B cell (primary cell): ENCODE data around the gene NFE2L1.

Experiments
- EZH2 ChIP-seq: IDR thresholded peaks from 2 replicates; pipeline ENCODE4 v1.6.1; 2012; ENCODE audit warnings: borderline replicate concordance, low read depth, mild to moderate bottlenecking, moderate library complexity, low read length; ENCODE audit not compliant: insufficient read depth, poor library complexity, severe bottlenecking
- TF ChIP-seq, protein P1 (sequence below): fragments of 200-600 bp; IDR thresholded peaks from one replicate; pipeline ENCODE4 v1.8.0; 2022; ENCODE audit warnings: antibody characterized with exemption, mild to moderate bottlenecking

GRCh38 chr17:48071654-48072053 lies 23.5 kb downstream of the NFE2L1 start:
- TF ChIP-seq, protein P1, sequence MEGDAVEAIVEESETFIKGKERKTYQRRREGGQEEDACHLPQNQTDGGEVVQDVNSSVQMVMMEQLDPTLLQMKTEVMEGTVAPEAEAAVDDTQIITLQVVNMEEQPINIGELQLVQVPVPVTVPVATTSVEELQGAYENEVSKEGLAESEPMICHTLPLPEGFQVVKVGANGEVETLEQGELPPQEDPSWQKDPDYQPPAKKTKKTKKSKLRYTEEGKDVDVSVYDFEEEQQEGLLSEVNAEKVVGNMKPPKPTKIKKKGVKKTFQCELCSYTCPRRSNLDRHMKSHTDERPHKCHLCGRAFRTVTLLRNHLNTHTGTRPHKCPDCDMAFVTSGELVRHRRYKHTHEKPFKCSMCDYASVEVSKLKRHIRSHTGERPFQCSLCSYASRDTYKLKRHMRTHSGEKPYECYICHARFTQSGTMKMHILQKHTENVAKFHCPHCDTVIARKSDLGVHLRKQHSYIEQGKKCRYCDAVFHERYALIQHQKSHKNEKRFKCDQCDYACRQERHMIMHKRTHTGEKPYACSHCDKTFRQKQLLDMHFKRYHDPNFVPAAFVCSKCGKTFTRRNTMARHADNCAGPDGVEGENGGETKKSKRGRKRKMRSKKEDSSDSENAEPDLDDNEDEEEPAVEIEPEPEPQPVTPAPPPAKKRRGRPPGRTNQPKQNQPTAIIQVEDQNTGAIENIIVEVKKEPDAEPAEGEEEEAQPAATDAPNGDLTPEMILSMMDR: no peak
- no peak for TF ChIP-seq EZH2
